Activated CD4-positive, alpha-beta T cell treated with anti-CD3 and anti-CD28 coated beads for 1 hour (primary cell): ENCODE measurements around the gene GSTA2.
"Not testable (repeated sequence)": the region's sequence is repeated elsewhere in the genome, so short reads cannot be mapped to it uniquely, and the experiment has no call there.

Experiments
- DNase-seq: peaks from one replicate; pipeline ENCODE4 v3.0.0-alpha.2; 2020

Gene GSTA2

GRCh38 chr6:52763322-52763916, at the start of gene GSTA2:
Gene GSTA2, minus strand, starts transcription at chr6:52763475. Its CDS starts 5,528 bp downstream, at chr6:52757947.
- not testable (repeated sequence) for DNase-seq

DNA sequence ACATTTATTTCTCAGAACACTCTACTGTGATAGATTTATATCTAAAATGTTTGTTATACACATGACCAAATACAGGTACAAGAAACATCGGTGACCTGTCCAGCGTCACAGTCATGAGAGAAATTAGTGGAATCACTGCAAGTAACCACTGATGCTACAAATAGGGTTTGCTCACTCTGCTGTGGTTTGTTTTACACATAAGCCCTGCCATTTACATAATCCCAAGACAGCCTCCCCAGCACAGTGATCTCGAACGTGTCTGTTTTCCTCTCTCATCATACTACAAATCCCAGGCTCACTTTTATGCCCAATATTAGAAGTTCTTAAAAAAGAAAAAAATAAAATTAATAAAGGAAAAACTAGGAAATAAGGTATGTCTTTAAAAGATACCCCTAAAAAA, 46.5 kb upstream of the GSTA2 start:
- not testable (repeated sequence) for DNase-seq

- no peak for DNase-seq
Measured at GRCh38 chr6:52808660-52809059, 45.4 kb upstream of the GSTA2 start.

- DNase-seq, result not testable (repeated sequence)
Measured at GRCh38 chr6:52803668-52804255, 40.5 kb upstream of the GSTA2 start, which contains the start of gene GSTA1. Gene GSTA1, minus strand, starts transcription at chr6:52803816. Its CDS starts 4,549 bp downstream, at chr6:52799267.

- DNase-seq, result no peak
Measured at GRCh38 chr6:52802806-52803205, 39.5 kb upstream of the GSTA2 start.

DNA sequence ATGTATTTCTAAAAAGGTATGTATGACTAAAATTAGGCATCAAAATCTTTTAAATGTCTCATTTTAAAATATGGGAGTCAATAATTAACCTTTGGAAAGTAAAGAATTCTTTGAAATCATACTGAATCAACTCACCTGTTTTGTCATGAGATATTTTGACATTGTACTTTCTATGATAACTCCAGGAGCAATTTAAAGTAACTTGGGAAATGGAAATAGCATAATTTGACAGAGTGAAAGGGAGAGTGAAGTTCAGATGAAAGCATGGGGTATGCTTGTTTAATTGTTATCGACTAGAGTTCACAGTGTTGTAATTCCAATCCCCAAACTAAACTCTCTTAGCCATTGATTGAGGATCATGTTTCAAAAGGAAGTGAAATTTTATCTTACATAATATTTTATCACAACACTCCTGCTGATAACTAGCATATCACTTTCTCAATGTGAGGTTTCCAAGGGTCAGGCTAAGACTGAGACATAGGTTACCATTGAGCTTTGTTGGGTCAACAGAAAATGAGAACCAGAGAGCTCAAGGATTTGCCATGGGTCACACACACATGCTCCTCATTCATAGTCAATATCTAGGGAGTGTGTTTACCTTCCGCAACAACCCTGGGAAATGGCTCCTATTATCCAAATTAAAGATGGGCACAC, 38.0 kb upstream of the GSTA2 start:
- no peak for DNase-seq

- DNase-seq, result not testable (repeated sequence)
Measured at GRCh38 chr6:52799272-52799671, 36.0 kb upstream of the GSTA2 start.

DNA sequence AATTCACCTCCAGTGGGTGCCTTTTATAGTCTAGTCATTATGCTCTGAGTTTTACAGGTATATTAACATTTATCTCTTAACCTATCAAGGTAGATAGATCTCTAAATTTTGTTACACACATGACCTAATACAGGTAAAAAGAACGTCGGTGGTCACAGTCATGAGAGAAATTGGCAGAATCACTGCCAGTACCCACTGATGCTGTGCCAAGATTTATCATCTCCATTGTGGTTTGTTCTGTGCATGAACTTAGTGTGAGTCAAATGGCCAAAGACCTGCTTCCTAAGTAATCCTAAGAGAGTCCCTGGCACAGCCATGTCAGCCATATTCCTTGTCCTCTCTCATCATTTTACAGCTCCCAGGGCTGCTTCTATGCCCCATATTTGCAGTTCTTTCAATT, 31.1 kb upstream of the GSTA2 start:
- not testable (repeated sequence) for DNase-seq

- DNase-seq, result no peak
Measured at GRCh38 chr6:52790861-52791260, 27.6 kb upstream of the GSTA2 start.

- not testable (repeated sequence) for DNase-seq
Measured at GRCh38 chr6:52789658-52790057, 26.4 kb upstream of the GSTA2 start.

- DNase-seq, result no peak
Measured at GRCh38 chr6:52788478-52788877, 25.2 kb upstream of the GSTA2 start.

DNA sequence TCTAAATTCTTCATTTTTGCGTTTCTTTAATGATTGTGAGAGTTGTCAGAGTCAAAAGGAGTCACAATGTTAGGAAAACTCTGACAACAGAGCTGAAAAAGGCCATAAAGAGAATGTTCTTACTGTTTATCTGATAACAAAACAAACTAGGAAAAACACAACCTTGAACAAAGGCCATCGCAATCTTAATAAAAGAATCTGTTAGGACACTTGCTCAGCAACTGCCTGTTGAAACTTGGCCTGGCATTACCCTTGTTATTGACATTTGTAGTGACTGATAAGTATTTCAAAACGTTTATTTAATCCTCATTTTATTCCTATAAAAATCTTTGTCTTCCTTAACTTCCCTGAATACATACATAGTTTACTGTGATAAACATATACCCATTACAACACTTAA, 24.6 kb upstream of the GSTA2 start:
- DNase-seq, result no peak

DNA sequence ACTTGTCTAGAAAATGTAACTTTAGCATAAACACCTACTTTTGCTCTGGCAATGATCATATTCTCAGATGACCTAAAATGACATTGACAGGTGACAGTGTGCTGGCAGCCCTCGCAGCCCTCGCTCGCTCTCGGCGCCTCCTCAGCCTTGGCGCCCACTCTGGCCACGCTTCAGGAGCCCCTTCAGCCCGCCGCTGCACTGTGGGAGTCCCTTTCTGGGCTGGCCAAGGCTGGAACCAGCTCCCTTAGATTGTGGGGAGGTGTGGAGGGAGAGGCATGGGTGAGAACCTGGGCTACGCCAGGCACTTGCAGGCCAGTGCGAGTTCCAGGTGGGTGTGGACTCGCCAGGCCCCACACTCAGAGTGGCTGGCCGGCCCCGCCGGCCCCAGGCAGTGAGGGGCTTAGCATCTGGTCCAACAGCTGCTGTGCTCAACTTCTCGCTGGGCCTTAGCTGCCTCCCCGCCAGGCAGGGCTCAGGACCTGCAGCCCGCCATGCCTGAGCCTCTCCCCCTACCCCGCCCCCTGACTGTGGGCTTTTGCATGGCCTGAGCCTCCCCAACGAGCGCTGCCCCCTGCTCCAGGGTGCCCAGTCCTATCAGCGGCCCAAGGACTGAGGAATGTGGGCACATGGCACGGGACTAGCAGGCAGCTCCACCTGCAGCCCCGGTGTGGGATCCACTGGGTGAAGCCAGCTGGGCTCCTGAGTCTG, 23.1 kb upstream of the GSTA2 start:
- no peak for DNase-seq

DNA sequence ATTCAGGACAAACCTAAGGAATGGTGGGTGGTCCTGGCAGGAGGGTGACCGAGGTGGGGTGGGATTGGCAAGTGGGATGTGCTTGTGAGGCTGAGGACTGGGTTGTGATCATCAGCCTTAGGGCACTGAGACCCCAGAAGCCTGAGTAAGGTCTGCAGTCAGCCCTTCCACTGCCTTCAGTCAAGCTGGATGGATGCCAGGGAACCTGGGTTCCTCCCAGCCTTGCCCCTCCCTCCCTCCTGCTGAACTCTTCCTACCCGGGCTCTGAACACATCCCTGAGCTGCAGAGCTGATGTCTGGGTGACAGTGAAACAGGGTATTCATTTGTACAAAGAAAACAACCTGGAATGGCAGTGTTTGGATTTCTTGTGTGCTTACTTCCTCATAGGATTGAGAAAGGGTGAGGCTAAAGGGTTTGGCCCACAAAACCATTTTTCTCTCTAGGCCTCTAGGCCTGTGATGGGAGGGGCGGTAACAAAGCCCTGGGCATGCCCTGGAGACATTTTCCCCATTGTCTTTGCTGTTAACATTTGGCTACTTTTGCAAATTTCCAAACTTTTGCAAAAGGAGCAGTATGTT, 19.5 kb upstream of the GSTA2 start:
- DNase-seq, result not testable (repeated sequence)

- not testable (repeated sequence) for DNase-seq
Measured at GRCh38 chr6:52782209-52782608, 18.9 kb upstream of the GSTA2 start.

DNA sequence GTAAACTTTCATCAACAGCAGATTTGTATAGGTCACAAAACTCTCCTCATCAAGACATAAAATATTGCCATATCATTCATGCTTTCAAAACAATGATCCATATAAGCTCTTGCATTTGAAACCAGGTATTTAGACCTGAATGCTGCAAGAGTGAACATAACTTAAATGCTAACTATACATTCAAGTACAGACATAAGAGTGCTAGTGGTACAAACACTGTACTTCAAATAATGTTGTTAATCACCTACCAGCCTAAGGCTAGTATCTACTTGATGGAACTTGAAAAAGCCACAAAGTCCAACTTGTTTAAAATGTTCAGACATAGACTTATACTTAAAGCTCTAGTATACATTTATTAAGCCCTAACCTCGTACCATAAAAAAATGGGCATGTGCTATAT, 16.0 kb upstream of the GSTA2 start:
- DNase-seq, result no peak

DNA sequence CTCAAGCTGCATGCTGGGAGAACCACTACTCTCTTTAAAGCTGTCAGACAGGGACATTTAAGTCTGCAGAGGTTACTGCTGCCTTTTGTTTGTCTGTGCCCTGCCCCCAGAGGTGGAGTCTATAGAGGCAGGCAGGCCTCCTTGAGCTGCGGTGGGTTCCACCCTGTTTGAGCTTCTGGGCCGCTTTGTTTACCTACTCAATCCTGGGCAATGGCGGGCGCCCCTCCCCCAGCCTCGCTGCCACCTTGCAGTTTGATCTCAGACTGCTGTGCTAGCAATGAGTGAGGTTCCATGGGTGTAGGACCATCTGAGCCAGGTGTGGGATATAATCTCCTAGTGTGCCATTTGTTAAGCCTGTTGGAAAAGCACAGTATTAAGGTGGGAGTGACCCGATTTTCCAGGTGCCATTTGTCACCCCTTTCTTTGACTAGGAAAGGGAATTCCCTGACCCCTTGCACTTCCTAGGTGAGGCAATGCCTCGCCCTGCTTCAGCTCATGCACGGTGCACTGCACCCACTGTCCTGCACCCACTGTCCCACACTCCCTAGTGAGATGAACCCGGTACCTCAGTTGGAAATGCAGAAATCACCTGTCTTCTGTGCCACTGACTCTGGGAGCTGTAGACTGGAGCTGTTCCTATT, 13.6 kb upstream of the GSTA2 start:
- not testable (repeated sequence) for DNase-seq

GRCh38 chr6:52769399-52769798, 6.1 kb upstream of the GSTA2 start:
- DNase-seq, result not testable (repeated sequence)

DNA sequence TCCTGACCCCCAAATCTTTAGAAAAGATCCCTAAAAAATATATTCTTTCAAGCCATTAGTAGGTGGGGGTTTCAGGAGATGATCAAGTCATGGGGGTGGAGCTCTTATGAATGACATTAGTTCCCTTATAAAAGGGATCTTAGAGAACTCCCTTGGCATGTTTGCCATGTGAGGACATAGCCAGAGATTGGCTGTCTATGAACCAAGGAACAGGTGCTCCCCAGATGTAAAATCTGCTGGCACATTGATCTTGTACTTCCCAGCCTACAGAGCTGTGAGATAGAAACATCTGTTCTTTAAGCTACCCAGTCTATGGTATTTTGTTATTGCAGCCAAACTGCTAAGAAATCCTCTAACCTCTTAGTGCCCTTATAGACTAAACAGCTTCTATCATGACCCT, 4.4 kb upstream of the GSTA2 start:
- DNase-seq, result not testable (repeated sequence)

- not testable (repeated sequence) for DNase-seq
Measured at GRCh38 chr6:52761673-52762491, 1.4 kb downstream of the GSTA2 start.

DNA sequence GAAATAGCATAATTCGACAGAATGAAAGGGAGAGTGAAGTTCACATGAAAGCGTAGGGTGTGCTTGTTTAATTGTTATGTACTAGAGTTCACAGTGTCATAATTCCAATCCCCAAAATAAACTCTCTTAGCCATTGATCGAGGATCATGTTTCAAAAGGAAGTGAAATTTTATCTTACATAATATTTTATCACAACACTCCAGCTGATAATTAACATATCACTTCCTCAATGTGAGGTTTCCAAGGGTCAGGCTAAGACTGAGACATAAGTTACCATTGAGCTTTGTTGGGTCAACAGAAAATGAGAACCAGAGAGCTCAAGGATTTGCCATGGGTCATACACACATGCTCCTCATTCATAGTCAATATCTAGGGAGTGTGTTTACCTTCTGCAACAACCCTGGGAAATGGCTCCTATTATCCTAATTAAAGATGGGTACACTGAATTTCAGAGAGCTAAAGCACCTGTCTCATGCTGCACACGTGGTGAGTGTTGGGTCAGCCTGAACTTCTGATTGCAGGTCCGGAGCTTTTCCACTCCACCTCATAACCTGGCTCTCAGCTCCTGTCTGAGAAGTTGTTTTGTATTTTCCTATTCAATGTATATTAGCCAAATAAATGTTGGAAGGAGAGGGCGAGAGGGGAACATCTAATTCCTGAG, 3.0 kb downstream of the GSTA2 start:
- no peak for DNase-seq
